SKM-1 (cell line): ENCODE data around the gene TIRAP.

Experiments
- DNase-seq: peaks from one replicate; lab custom pipeline; 2025; ENCODE audit not compliant: unreplicated experiment; lab: John Stamatoyannopoulos, UW

The TIRAP gene

DNA sequence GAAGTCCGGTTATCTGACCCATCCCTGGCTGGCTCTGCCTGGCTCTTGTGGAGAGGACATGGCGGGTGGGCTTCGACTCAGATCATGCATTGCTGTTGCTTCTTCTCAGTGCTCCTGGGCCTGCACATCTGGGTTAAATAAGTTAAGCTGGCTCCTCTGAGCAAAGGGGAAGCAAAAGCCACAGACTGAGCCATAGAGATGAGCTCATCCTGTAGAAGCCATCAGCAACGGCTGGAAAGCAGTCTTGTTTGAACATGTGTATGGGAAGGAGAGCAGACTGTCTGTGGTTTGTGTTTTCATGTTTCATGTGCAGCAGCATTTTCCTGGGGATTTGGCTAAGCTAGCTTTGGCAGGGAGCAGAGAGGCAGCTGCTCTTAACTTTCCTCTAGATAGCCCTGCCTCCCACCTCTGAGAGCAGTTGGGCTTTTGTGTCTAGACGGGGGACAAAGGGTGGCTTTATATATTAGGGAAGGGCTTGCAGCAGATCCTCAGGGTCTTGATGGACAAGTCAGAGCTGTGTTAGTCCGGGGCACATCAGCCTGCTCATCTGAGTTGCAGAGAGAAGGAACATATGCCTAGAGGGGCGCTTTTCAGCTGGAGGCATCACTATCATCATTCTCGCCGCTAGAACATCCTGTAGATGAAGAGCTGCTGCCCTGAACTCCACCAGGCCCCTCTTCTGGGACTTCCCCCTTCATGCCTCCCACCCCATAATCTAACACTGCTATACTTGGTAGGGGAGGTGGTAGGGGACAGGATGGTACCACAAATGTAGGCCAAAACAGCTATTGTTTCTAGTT, 35.9 kb downstream of the TIRAP start:
- DNase-seq: peak; percentile 87

DNA sequence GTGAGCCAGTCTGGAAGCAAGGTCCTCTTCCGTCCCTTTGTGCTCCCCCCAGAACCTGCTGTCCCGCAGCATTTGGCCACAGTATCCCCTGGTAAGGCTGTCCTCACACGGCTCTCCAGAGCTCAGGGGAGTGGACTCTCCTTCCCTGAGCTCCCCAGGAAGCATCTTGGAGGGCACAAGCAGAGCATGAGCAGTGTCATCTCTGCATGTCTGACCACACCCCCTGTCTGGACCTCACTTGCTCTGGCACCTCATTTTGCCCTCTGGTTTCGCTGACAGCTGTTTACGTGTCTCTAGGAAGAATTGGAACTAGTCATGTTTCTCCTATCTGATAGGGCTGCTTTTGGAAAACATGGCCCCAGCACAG, 36.5 kb downstream of the TIRAP start:
- DNase-seq: no peak

DNA sequence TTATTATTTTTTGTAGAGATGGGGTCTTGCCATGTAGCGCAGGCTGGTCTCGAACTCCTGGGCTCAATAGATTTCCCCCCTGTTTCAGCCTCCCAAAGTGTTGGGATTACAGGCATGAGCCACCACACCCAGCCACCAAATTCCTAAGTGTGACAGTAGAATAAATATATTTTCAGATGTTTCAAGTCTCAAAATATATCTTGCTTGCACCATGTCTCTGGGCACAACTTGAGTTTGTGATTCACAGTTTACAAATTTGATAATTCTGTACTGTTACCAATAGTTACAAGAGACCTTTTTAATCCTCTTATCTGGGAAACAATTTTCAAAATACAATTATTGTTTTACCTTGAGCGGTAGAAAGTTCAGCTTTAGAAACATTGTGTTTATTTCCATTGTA, 40.1 kb downstream of the TIRAP start:
- DNase-seq: no peak

DNA sequence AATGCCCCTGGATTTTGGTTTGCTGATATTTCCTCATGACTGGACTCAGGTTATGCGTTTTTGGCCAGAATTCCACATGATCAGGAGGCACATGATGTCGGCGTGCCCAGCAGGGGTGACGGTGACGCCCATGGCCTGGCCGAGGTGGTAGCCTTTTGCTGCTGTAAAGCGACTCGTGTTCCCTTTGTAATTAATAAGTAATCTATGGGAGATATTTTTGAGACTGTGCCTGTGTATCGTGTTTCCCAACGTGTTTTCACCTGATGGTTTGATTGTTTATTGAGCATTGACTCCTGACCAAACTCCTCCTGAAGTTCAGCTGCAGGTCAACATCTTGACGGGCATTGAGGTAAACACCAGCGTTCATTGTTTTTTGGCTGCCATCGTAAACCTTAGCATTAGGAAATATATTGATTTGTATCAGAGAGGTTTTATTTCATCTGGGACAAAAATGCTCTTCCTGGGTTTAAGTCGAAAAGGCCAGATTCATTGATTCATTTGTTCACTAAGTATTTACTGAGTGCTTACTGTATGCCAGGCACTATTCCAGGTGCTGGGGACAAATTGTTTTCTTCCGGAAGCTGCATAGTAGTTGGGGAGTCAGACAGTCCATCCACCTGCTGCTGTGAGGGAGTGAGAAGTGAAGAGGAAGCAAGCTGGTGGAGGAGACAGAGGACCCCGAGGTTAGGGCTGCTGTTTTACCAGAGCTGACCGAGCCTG, 44.5 kb downstream of the TIRAP start:
- no peak for DNase-seq

DNA sequence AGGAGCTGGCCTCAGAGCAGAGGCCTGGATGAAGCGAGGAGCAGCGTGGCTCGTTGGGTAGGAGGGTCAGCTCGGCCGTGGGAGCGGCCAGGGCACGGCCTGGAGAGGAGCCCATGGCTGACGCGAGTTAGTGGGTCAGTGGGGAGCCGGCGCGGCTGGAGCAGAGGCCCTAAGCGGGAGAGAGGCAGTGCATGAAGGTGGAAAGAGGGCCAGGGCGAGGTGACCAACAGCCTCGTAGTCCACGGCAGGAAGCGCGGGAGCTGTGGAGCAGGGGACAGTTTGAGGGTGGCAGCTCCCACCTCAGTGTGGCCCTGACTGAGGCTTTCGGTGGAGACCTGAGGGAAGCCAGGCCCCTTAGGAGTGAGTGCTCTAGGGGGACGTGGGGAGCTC, 45.1 kb downstream of the TIRAP start:
- no peak for DNase-seq

DNA sequence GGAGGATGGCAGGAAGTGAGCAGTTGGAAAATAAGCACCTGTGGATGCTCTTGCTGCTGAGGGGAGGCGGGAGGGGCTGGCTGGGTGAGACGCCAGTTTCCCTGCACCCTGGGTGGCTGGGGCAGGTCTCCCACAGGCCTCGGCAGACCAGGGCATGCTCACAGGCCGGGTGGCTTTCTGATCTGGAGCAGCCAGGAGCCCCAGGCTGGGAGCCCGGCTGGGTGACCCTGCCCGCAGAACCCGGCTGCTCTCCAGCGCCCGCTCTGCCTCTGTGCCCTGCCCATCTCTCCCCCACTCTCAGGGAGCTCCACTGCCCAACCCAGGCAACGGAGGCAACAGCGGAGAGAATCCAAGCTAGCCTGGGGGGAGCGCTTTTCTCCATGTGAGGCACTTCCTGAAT, 45.6 kb downstream of the TIRAP start:
- DNase-seq: no peak

DNA sequence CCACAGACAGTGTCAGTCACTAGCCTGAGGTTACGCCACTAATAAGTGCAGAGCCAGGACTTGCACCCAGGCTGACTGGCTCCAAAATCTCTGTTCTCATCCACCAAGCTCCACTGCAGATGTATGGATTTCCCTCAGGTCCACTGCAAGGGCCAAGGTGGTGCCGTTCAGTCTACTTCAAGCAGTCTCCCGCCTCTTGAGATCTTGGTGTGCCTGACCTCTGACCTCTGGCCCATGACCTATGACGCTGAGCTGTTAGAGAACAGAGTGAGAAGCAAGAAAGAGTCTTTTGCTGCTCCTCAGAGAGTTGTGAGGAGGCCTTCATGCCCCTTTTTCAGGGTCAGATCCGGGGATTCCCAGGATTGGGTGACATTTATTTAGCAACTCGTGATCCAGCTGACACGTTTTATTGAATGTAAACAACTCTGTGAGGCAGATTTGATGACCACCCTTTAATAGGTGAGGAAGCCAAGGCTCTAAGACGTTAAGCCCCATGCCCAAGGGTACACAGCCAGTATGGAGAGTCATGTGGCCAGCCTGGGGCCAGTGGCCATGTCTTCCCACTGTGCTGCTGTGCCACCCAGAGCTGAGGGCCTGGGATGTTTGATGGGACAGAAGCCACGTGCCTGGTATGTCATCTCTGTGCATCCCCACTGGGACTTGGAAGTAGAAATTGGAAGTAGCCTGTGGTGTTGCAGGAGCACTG, 46.2 kb downstream of the TIRAP start:
- DNase-seq: no peak

DNA sequence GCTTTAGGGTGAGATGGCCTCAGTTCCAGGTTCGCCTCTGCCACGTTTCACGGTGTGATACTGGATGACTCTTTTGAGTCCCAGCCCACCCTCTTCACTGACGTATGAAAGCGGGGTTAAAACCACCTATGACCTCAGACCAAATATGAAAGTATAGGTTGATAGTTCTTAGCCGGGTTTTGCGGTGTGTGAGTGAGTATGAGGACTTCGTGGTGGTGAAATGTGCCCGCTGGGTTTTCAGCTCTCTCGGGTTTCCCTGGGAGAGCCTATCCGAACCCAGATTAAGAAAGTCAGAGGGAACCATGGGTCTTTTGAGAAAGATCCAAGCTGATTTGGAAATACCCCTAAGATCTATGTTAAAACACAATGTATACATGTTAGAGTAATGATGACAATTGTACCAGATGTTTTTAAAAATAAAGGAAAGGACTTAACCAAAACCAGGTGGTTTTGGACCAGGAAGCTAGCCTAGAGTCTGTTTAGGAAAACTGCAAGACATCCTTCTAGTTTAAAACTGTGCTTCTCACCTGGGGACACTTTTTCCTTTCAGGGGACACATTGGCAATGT, 46.8 kb downstream of the TIRAP start:
- DNase-seq: no peak

DNA sequence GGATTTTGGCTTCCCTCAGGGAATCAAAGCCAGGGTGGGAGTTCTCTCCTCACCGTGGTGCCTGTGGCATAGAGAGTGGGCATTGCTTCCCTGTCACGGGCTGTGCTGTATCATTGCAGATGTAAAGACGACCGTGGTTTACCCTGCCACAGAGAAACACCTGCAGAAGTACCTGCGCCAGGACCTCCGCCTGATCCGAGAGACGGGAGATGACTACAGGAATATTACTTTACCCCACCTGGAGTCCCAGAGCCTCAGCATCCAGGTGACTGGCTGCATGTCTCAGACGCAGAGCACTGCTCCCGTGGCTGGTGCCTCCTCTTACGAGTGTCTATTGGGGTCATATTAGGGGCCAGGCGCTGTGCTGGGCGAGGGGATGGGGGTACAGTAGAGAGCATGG, 48.4 kb downstream of the TIRAP start:
- DNase-seq: no peak

DNA sequence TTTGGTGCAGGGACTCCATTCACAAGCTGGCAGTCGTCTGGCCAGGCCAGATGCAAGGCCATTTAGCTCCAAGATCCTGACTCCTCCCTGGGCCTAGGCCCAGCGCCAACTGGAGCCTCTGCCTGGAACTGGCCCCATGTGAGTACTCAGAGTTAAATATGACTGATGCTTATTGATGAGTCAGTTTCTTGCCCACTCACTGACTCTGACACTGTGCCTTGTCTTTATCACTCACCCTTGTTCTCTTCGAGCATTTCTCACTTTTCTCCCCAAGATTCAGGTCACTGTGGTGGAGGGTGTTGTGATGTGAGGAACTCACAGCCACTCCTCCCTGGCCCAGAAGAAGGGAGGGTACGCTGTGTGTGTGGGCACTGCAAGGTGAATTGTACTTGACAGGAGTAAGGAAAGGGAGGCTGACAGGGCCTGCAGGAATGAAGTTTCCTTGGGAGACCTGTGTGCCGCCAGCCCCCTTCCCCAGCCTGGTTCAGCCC, 49.4 kb downstream of the TIRAP start:
- no peak for DNase-seq

DNA sequence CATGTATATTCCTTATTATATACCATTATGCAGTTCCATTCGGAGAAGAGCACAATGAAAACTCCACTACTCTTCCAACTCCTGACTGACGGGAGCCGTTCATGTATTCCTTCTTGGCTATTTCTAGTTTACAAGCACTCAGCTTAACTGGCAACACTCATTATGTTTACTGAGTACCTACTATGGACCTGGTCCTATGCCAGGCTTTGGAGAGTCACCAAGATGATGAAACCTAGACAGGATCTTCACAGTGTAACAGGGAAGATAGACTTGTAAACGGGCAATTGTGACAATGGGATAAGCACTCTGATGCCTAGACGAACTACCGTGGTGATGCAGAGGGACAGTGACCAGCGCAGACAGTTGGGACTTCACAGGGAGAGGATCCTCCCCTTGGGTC, 50.2 kb downstream of the TIRAP start:
- no peak for DNase-seq

DNA sequence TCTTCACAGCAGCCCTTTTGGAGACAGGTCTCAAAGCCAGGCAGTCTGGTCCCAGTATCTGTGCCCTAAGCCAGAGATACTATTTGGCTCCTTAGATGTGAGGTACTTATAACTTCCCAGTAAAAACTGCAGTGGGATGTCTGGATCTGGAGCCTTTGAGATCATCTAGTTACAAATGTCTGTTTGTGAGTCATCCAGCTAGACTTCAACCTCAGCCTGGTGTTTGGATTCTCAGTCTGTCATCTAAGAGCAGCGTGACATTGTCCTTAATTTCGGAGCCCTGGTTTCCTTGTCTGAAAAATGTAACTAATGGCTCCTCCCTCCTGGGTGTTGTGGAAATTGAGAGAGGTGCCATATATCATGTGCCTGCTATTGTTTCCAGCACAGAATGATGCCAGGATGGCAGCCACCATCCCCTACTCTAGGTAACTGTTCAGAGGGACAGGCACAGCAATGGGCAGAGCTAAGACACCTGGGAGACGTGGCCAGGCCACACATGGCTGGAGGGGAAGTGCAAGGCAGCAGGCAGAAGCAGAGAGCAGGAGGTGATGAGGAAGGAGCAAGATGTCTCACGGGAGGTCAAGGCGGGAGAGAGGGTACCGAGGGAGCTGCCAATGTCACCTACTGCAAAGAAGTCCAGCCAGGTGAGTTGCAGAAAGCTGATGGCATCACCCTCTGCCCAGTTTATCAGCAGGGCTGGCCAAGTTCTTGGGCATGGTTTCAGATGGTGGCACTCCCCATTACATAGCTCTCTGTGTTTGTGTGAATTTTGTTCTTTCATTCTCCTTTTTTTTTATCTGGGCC, 52.0 kb downstream of the TIRAP start:
- no peak for DNase-seq

DNA sequence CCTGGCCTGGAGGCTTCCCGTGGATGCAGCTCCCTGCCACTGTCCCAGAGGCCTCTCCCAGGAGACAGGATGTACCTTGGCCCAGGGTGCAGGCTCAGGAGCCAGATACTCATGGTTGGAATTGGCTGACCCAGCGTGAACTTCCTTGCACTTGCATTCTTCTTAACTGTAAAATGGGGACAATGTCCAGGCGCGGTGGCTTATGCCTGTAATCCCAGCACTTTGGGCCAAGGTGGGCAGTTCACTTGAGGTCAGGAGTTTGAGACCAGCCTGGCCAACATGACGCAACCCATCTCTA, 52.5 kb downstream of the TIRAP start:
- DNase-seq: no peak

DNA sequence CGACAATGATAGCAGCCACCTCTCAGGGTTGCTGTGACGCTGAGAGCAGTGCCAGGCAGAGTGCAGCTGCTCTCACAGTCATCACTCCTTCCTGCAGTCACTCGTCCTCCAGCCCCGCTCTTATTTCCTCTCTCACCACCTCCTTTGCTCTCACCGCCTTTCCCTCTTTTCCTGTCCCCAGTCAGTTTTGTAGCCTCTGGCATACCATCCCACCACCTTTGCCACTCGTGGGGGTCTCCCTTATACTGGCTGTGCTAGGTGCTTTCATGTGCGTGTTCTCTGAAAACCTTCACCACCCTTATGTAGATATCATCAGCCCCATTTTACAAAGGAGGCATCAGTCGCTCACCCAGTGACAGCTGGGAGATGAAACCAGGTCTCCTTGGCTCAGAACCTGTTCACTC, 53.2 kb downstream of the TIRAP start:
- no peak for DNase-seq

DNA sequence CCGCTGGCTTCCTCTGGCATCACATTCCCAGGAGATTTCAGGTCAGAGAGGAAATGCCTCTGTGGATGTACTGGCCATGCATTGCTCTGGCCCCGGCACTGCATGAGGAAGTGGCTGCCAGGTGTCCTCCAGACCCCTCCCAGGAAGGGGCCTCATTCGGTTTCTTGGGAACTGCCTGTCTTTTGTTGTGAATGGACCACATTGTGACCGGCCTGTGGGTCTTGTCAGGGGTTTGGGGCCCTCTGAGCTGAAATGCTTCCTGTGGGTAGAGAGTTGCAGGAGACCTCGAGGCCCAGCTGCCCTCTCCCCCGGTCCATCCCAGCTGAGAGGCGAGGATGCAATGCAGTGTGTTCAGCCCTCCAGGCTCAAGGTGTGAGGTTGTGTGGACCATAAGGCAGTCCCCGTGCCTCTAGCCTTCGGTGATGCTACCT, 53.8 kb downstream of the TIRAP start:
- DNase-seq: no peak

DNA sequence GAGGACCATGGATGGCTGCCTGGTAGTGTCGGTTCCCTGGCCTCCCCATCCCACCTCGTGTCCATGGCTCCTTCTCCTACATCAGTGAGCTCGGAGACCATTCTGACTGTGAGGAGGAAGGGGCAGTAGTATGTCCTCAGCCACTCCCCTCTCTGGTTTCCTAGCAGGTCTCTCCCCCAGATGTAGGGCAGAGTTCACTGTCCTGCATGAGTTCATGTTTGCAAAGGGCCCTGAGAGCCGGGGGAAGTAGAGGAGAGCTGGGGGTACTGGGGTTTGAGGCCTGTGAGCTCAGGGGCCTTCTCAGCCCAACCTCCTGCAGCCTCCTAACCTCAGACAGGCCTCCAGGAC, 54.2 kb downstream of the TIRAP start:
- no peak for DNase-seq

DNA sequence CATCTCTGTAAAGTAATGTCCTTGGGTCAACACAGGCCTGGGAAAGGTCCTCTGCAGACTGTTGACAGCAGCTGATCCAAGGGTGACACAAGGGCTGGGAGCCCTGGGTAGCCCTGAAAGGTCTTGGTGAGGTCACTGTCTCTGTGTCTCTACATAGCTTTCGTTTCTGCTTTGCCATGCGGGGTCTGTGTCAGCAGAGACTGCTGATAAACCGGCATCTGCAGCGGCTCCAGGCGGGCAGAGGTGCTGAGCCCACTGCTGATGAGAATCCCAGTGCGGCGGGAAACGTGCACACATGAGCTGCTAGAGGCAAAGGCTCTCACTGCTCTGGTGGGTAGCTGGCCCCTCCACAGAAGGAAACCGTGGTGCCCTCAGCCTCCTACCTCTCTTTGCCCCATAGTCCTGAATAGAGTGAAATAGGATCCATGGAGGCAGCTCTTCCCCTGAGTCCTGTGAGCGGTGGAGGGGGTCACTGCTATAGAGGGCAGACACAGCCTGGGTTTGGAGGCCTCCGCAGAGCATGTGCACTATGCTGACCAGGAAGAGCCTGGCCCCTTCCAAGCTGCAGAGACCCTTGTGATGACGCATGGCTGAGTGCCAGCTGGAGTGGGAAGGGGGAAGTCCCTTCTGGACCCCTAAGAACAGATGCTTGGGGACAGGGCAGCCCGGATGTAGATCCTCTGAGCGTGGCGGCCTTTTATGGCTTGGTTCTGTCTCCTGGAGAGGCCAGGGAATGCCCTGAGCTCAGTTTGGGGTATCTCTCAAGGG, 54.8 kb downstream of the TIRAP start:
- no peak for DNase-seq

DNA sequence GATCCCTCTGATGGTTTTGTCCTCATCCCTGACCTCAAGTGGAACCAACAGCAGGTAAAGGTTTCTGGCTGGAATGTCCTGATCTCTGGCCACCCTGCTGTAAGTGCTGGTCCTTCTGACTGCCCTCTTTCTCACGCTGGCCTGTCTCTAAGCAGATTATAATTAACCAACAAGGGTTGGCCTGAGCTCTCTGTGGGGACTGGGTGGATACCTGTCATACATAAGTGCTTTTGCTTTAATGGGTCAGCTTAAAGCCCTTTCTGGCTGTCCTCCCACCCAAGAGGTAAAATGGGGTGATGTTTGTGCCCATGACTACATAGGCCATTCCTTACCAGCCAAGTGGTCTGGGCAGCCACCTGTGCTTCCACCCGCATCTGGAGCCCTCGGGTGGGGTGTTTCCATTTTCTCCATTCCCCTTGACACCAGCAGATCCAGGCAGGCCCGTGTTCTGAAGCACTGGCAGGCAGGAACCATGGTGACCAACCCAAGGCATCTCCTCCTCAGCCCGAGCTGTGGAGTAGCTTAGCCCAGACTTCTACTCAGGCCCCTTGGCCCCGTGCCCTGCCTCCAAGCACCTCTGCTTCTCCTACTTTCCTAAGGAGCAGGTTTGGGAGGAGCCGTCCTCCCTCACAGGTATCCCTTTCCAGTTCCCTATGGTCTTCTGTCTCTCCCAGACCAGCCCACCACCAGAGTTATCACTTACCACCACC, 55.6 kb downstream of the TIRAP start:
- no peak for DNase-seq

DNA sequence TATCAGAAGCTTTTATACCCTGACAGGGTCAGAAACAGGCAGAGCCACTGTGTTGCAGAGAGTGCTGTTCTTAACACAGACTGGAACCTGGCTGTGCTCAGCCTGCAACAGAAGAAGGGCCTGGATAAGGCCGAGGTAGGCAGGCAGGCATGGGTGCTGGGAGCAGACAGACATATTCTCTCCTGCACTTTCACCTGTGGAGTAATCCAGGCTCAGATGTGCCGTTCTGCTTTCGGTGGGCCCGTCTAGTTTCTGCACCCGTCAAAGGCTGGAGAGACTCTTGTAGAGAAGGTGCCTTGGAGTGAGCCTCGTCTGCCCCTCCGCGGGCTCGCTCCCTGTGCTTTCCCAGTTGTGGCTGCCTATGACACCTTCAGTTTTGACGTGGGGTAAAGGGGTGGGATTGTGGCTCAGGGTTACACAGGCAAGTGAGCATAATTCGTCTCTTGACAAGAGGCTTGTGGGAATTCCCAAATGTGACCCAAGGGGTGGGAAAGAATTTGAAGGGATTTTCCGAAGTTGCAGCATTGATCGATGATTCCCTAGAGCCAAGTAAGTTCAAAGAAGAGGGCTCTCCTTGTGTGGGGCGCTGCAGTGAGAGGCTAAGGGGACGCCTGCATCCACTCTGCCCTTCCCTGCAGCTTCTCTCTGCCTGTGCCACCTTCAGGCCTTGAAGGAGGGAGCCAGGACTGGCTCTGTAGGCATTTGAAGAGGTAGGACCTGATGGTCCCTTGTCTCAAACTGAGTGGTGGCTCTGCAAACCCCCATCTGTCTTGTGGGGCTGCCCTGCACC, 56.4 kb downstream of the TIRAP start:
- no peak for DNase-seq
